ENCODE measurements around the gene SLC25A14. TPM values are rescaled to one million over a fixed set of nuclear protein-coding genes. Genes with fewer than 3 reads are reported as not detected.

Gene SLC25A14
- total RNA-seq, 1 donor from 2014 or later: 14.9 TPM

GRCh38 chrX:130419263-130419662, 79.5 kb downstream of the SLC25A14 start:
- intact Hi-C loops (cut with DNase I): no loop called here
- Histone ChIP-seq H3K9me3 (no peaks in the 10 kb centered on the region), H3K36me3 (no peaks in the 10 kb centered on the region), H3K27me3 (no peaks in the 10 kb centered on the region), H3K27ac (no peak overlapping the region), H3K4me3 (no peak overlapping the region), H3K4me1 (no peaks in the 10 kb centered on the region)
- DNase-seq (ENCODE audit: low spot score in 2 of 2): no peak
- no peak for TF ChIP-seq CTCF (IDR thresholded peaks at IDR 0.05)

Other genes with a start within 250 kb of the SLC25A14 start
- 25.7 TPM for gene ELF4, start 229.4 kb upstream of the SLC25A14 start, total RNA-seq
- gene AIFM1, start 174.1 kb upstream of the SLC25A14 start, total RNA-seq: 0.75 TPM
- gene RAB33A, start 168.0 kb upstream of the SLC25A14 start, total RNA-seq: 0.32 TPM
- 5.0 TPM for gene ZNF280C, start 71.0 kb upstream of the SLC25A14 start, total RNA-seq
- gene GPR119, start 45.8 kb downstream of the SLC25A14 start, total RNA-seq: not detected
- gene RBMX2, start 62.1 kb downstream of the SLC25A14 start, total RNA-seq: 0.75 TPM

Data from ascending aorta (tissue), 2 donors.